Heart left ventricle (tissue), 16 donors: ENCODE results near the gene ULK4. TPM values are rescaled to one million over a fixed set of nuclear protein-coding genes. Genes with fewer than 3 reads are reported as not detected.

Experiments
- ATAC-seq, 4 donors: fragments of 200-7000 bp; cut with Tn5 transposase; one replicate each; pipeline ENCODE4 v1.9.1; 2020 to 2022; ENCODE audit warnings: moderate library complexity in 4 of 4, mild to moderate bottlenecking in 3 of 4, moderate number of reproducible peaks in 1 of 4
- DNase-seq, 5 donors: peaks; one replicate each; pipeline ENCODE4 v3.0.0-alpha.2; 2020
- H3K27ac ChIP-seq, 12 donors: fragments of 200-600 bp; sonication (generic) in 4 of 12; one replicate each; pipeline versions ENCODE4 v1.5.0 to v1.8.0; 2016 to 2022; ENCODE audit warnings: mild to moderate bottlenecking in 2 of 12
- H3K27me3 ChIP-seq, 9 donors: fragments of 200-600 bp; sonication (generic) in 2 of 9; one replicate each; pipeline versions ENCODE4 v1.5.1 to v1.8.0; 2016 to 2022; ENCODE audit warnings: mild to moderate bottlenecking in 3 of 9
- H3K36me3 ChIP-seq, 9 donors: fragments of 200-600 bp; sonication (generic) in 2 of 9; one replicate each; pipeline versions ENCODE4 v1.5.0 to v1.8.0; 2018 to 2022; ENCODE audit warnings: mild to moderate bottlenecking in 2 of 9
- H3K4me1 ChIP-seq, 12 donors: fragments of 200-600 bp; sonication (generic) in 4 of 12; one replicate each; pipeline versions ENCODE4 v1.5.0 to v1.8.0; 2016 to 2022; ENCODE audit warnings: mild to moderate bottlenecking in 3 of 12
- H3K4me3 ChIP-seq, 12 donors: fragments of 200-600 bp; sonication (generic) in 4 of 12; one replicate each; pipeline versions ENCODE4 v1.5.0 to v1.8.0; 2017 to 2022; ENCODE audit warnings: mild to moderate bottlenecking in 9 of 12, moderate library complexity in 4 of 12
- H3K9me3 ChIP-seq, 12 donors: fragments of 200-600 bp; sonication (generic) in 4 of 12; one replicate each; pipeline versions ENCODE4 v1.5.0 to v1.8.0; 2016 to 2022; ENCODE audit warnings: mild to moderate bottlenecking in 1 of 12
- CTCF ChIP-seq, 12 donors: fragments of 200-600 bp; sonication (generic) in 4 of 12; IDR thresholded peaks; one replicate each; pipeline versions ENCODE4 v1.5.0 to v1.8.0; 2018 to 2022; ENCODE audit warnings: antibody characterized with exemption in 12 of 12, mild to moderate bottlenecking in 5 of 12
- POLR2A ChIP-seq, 2 donors: fragments of 450-650 bp; IDR thresholded peaks; one replicate each; pipeline ENCODE4 v1.6.1; 2017; ENCODE audit warnings: antibody characterized with exemption in 2 of 2, mild to moderate bottlenecking in 2 of 2, moderate library complexity in 2 of 2
- WGBS, 4 donors: extraction: QIAGEN DNeasy Blood & Tissue Kit in 2 of 4; methylation state at CpG; one replicate each; pipeline versions ENCODE4 v1.1.5 to v1.1.7; 2013 to 2018; 5-methylcytosine and 5-hydroxymethylcytosine counted together
- intact Hi-C, 10 donors: fragments of 100-400 bp; cut with DNase I; formaldehyde crosslinking; loops; one replicate each; pipeline versions ENCODE4 v1.11.1 to v1.14.2; 2022
- polyA plus RNA-seq, 2 donors: library from polyadenylated mRNA; stranded (reverse); fragments of 200-250 nt; gene quantifications; one replicate each; pipeline ENCODE4 v1.2.3, GENCODE V29; 2013
- total RNA-seq, 9 donors: library from RNA; depleted of rRNA in 2 of 9; stranded (reverse); fragments of >200 nt in 2 of 9; fragmentation: NEBNext Ultra II Directional in 3 of 9; extraction: Animal tissue kit (Norgen Biotek cat#: 25700) in 3 of 9; gene quantifications; one replicate each; pipeline versions ENCODE4 v1.1.0 to v1.2.4, GENCODE V29; 2016 to 2023
- donor health status: ischemic (EF 13 %, LVEDD 7.1; RV severe dilation, severe dysfunction).
- donor health status: healthy with polysubstance abuse.
- donor health status: DM: no; HTN: yes; CAD: no.
- donor health status: DM: no; HTN: no; CAD: no.
- donor health status: ischemic (EF 25% LVEDD 6.9; RV normal size, moderate dysfunction).
- donor health status: ischemic (EF 25% LVEDD 5.7; RV mildly dilated, moderate dysfunction).
- donor health status: healthy.
- donor health status: DM: yes; HTN: yes; CAD: no.
- donor health status: ischemic (EF 35%, LVEDD 5.7; RV mildly dilated, moderate dysfunction).
- donor health status: nonischemic (EF 11% LVEDD 7.7; RV severe dilation, severe dysfunction).
- donor health status: DM: yes; HTN: yes; CAD: no.
- donor health status: PGD.
- donor health status: ischemic (EF 29% LVEDD 5.4; RV normal size, mild dysfunction).
- donor health status: nonischemic (EF 23%, LVEDD 6.1; RV moderate dilation, normal function).

ULK4 gene
- total and polyA plus RNA-seq, 11 donors: 0.91 to 6.1 (median 2.1) TPM

GRCh38 chr3:41199866-41200668 lies 761.8 kb downstream of the ULK4 start:
- DNase-seq: peak in 3 of 5 donors; percentile 43 to 51 (median 45)
- peaks cover 6 to 49% (median 38%) of the 10 kb centered on the region in 12 donors for H3K4me1 ChIP-seq
- H3K36me3 ChIP-seq: no peaks in the 10 kb centered on the region
- no peaks in the 10 kb centered on the region for H3K9me3 ChIP-seq
- no peaks in the 10 kb centered on the region for H3K27me3 ChIP-seq
- H3K27ac ChIP-seq: peak overlapping the region; percentile 95 to 99 (median 98)
- H3K4me3 ChIP-seq: peak overlapping the region; percentile 47 to 90 (median 84)
- WGBS, 4 donors: 0 to 2% (median 1%) methylated on average over 13 to 40 of the region's 40 CpGs
- TF ChIP-seq POLR2A (IDR thresholded peaks at IDR 0.05) (no peak), CTCF (IDR thresholded peaks at IDR 0.05) (no peak)
- intact Hi-C loops: loop anchor here (2.0 to 10.0 kb wide), 17 partner anchors 83 to 618 kb away; no protein-coding TSS in a partner anchor
- ATAC-seq: peak in 1 of 4 donors; percentile 8

- DNase-seq: peak; percentile 94 to 97 (median 95)
- Histone ChIP-seq H3K4me1 (peaks cover 5 to 41% (median 31%) of the 10 kb centered on the region in 12 donors), H3K27me3 (no peaks in the 10 kb centered on the region), H3K9me3 (no peaks in the 10 kb centered on the region), H3K4me3 (peak within 1 kb of the TSS; percentile 47 to 90 (median 84)), H3K27ac (peak within 1 kb of the TSS; percentile 95 to 99 (median 98)), H3K36me3 (no peaks in the 10 kb centered on the region)
- ATAC-seq: peak; percentile 73 to 96 (median 92)
- intact Hi-C loops: loop anchor here (2.0 to 10.0 kb wide), 11 partner anchors 82 to 614 kb away; no protein-coding TSS in a partner anchor
- TF ChIP-seq POLR2A (IDR thresholded peaks at IDR 0.05): peak in 1 of 2 donors; percentile 93
- peak in 5 of 12 donors; percentile 13 to 33 (median 27) for TF ChIP-seq CTCF (IDR thresholded peaks at IDR 0.05)
- 0 to 1% (median 1%) methylated on average over 5 to 112 of the region's 112 CpGs for WGBS, 4 donors
These were observed 762.7 kb downstream of the ULK4 start, which contains the start of gene CTNNB1 for GRCh38 chr3:41198950-41199865. TSS of gene CTNNB1 (plus strand) at chr3:41199505. CDS start at chr3:41224069, 24,564 bp downstream.

- Histone ChIP-seq H3K4me3 (peak overlapping the region; percentile 47 to 90 (median 84)), H3K4me1 (peaks cover under 1 to 34% (median 24%) of the 10 kb centered on the region in 12 donors), H3K27ac (peak overlapping the region; percentile 95 to 99 (median 98)), H3K36me3 (no peaks in the 10 kb centered on the region), H3K9me3 (no peaks in the 10 kb centered on the region), H3K27me3 (no peaks in the 10 kb centered on the region)
- WGBS, 4 donors: 7 to 12% (median 8%) methylated on average over 14 to 20 of the region's 20 CpGs
- DNase-seq (peak; percentile 34 to 71 (median 41)), ATAC-seq (peak in 1 of 4 donors; percentile 11)
- TF ChIP-seq POLR2A (IDR thresholded peaks at IDR 0.05): no peak
- TF ChIP-seq CTCF (IDR thresholded peaks at IDR 0.05): no peak
- intact Hi-C loops: loop anchor here (2.0 to 10.0 kb wide), 11 partner anchors 81 to 614 kb away; no protein-coding TSS in a partner anchor
These were observed 763.4 kb downstream of the ULK4 start for GRCh38 chr3:41198526-41198925.
